GM12892 (cell line): ENCODE measurements around the gene GDPD4.

ENCODE experiments used
- POLR2A ChIP-seq: IDR thresholded peaks from 2 replicates; pipeline ENCODE4 v1.6.1; 2011; ENCODE audit warnings: low read depth, low read length, control low read depth
- POLR2AphosphoS5 ChIP-seq: IDR thresholded peaks from 2 replicates; pipeline ENCODE4 v1.6.1; 2011; ENCODE audit warnings: low read depth, low read length, control low read depth
- TAF1 ChIP-seq: IDR thresholded peaks from 2 replicates; pipeline ENCODE4 v1.6.1; 2011; ENCODE audit warnings: low read depth, mild to moderate bottlenecking, control low read depth, low read length, borderline replicate concordance

DNA sequence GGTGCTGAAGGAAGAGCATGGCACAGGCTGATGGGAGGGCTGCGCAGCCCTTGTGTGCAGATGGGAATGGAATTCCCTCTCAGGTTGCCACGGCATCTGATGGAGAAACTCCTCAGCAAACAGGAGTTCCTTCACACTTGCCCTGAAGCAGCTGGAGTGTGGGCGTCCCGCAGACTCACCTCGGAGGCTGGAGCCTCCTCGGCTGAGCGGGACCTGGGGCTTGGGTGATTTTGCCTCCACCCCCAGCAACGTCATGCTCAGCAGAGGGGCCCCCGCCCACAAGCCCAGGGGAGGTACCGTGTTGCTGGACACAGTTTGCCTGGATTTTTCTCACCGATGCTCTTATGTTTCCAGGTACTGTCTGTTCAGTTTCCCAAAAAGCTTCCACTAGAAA, 110.1 kb downstream of the GDPD4 start:
- TF ChIP-seq POLR2AphosphoS5: no peak
- no peak for TF ChIP-seq POLR2A
- no peak for TF ChIP-seq TAF1
